ENCODE measurements around the gene EIF5.

- no peak for TF ChIP-seq POLR2A (IDR thresholded peaks at IDR 0.05)
- no peak for TF ChIP-seq CTCF (IDR thresholded peaks at IDR 0.05)
These were observed 59.0 kb downstream of the EIF5 start for GRCh38 chr14:103393070-103393469.
